ENCODE data around the gene DDAH2.

- no peak for TF ChIP-seq EZH2phosphoT487 (IDR thresholded peaks at IDR 0.05; ENCODE audit: insufficient read depth, low read depth)
- TF ChIP-seq EZH2 (IDR thresholded peaks at IDR 0.05; ENCODE audit: insufficient read depth, poor library complexity, severe bottlenecking), result no peak
Observed at GRCh38 chr6:31710523-31711219, 18.4 kb downstream of the DDAH2 start.
